ENCODE results near the gene SLC39A7.
A peak's percentile ranks its signal among the peaks of the same experiment; 100 is the strongest.

The SLC39A7 gene

GRCh38 chr6:33213166-33213988, 12.7 kb downstream of the SLC39A7 start:
- Histone ChIP-seq H3K4ac (ENCODE audit: low read depth, low read length) (no peak overlapping the region), H3K23ac (ENCODE audit: low read length) (no peak overlapping the region), H3K36me3 (ENCODE audit: control insufficient read depth, insufficient read depth, low read length) (no peaks in the 10 kb centered on the region), H2BK120ac (ENCODE audit: low read depth, low read length) (no peak overlapping the region), H2BK5ac (ENCODE audit: low read length) (no peak overlapping the region), H3K27me3 (ENCODE audit: insufficient read depth, low read length, poor library complexity) (peaks cover 2% of the 10 kb centered on the region), H3K56ac (ENCODE audit: low read length) (peak overlapping the region; percentile 85), H2BK15ac (replicated peaks; ENCODE audit: low read depth) (no peak overlapping the region), H3K27ac (ENCODE audit: low read depth, low read length) (no peak overlapping the region), H2AK5ac (ENCODE audit: low read length) (no peak overlapping the region), H3K9ac (ENCODE audit: low read length) (peak overlapping the region; percentile 74), H4K8ac (ENCODE audit: low read depth, low read length) (no peak overlapping the region), H3K4me1 (ENCODE audit: control insufficient read depth, low read depth, low read length) (peaks cover 2% of the 10 kb centered on the region), H3K4me2 (ENCODE audit: low read length) (peak overlapping the region; percentile 98), H4K5ac (ENCODE audit: low read length) (no peak overlapping the region), H3K4me3 (ENCODE audit: low read length) (peak overlapping the region; percentile 56), H3K18ac (ENCODE audit: low read length) (no peak overlapping the region), H3K79me2 (ENCODE audit: control insufficient read depth, insufficient read depth, low read length) (no peaks in the 10 kb centered on the region), H3K79me1 (ENCODE audit: low read length) (peaks cover 4% of the 10 kb centered on the region)
- no CpG with 5 or more reads among the region's 43 CpGs for WGBS (ENCODE audit: extremely low coverage, insufficient coverage, low lambda C conversion rate)
- DNase-seq: peak; percentile 59

GRCh38 chr6:33213989-33214335, 13.3 kb downstream of the SLC39A7 start:
- no peak overlapping the region for H4K8ac ChIP-seq (ENCODE audit: low read depth, low read length)
- H3K79me2 ChIP-seq (ENCODE audit: control insufficient read depth, insufficient read depth, low read length): no peaks in the 10 kb centered on the region
- WGBS (ENCODE audit: extremely low coverage, insufficient coverage, low lambda C conversion rate): no CpG with 5 or more reads among the region's 9 CpGs
- no peaks in the 10 kb centered on the region for H3K36me3 ChIP-seq (ENCODE audit: control insufficient read depth, insufficient read depth, low read length)
- peak overlapping the region; percentile 85 for H3K56ac ChIP-seq (ENCODE audit: low read length)
- H2BK120ac ChIP-seq (ENCODE audit: low read depth, low read length): no peak overlapping the region
- H2AK5ac ChIP-seq (ENCODE audit: low read length): no peak overlapping the region
- no peak overlapping the region for H3K23ac ChIP-seq (ENCODE audit: low read length)
- no peak overlapping the region for H3K4ac ChIP-seq (ENCODE audit: low read depth, low read length)
- H3K9ac ChIP-seq (ENCODE audit: low read length): peak overlapping the region; percentile 74
- no peak overlapping the region for H3K18ac ChIP-seq (ENCODE audit: low read length)
- H3K4me3 ChIP-seq (ENCODE audit: low read length): no peak overlapping the region
- no peak overlapping the region for H2BK15ac ChIP-seq (replicated peaks; ENCODE audit: low read depth)
- H2BK5ac ChIP-seq (ENCODE audit: low read length): no peak overlapping the region
- peaks cover under 1% of the 10 kb centered on the region for H3K4me1 ChIP-seq (ENCODE audit: control insufficient read depth, low read depth, low read length)
- peak overlapping the region; percentile 98 for H3K4me2 ChIP-seq (ENCODE audit: low read length)
- no peak for DNase-seq
- H3K27me3 ChIP-seq (ENCODE audit: insufficient read depth, low read length, poor library complexity): peaks cover 3% of the 10 kb centered on the region
- H4K5ac ChIP-seq (ENCODE audit: low read length): no peak overlapping the region
- no peak overlapping the region for H3K27ac ChIP-seq (ENCODE audit: low read depth, low read length)
- peaks cover 2% of the 10 kb centered on the region for H3K79me1 ChIP-seq (ENCODE audit: low read length)

GRCh38 chr6:33215271-33216116, 14.8 kb downstream of the SLC39A7 start:
- Histone ChIP-seq H3K9ac (ENCODE audit: low read length) (no peak overlapping the region), H3K79me1 (ENCODE audit: low read length) (no peaks in the 10 kb centered on the region), H3K18ac (ENCODE audit: low read length) (no peak overlapping the region), H4K5ac (ENCODE audit: low read length) (no peak overlapping the region), H3K4me3 (ENCODE audit: low read length) (no peak overlapping the region), H3K4ac (ENCODE audit: low read depth, low read length) (no peak overlapping the region), H3K27ac (ENCODE audit: low read depth, low read length) (no peak overlapping the region), H3K4me1 (ENCODE audit: control insufficient read depth, low read depth, low read length) (no peaks in the 10 kb centered on the region), H3K36me3 (ENCODE audit: control insufficient read depth, insufficient read depth, low read length) (no peaks in the 10 kb centered on the region), H4K8ac (ENCODE audit: low read depth, low read length) (no peak overlapping the region), H3K23ac (ENCODE audit: low read length) (no peak overlapping the region), H2AK5ac (ENCODE audit: low read length) (no peak overlapping the region), H2BK120ac (ENCODE audit: low read depth, low read length) (no peak overlapping the region), H2BK5ac (ENCODE audit: low read length) (no peak overlapping the region), H3K4me2 (ENCODE audit: low read length) (no peak overlapping the region), H2BK15ac (replicated peaks; ENCODE audit: low read depth) (no peak overlapping the region), H3K27me3 (ENCODE audit: insufficient read depth, low read length, poor library complexity) (peaks cover 3% of the 10 kb centered on the region), H3K56ac (ENCODE audit: low read length) (no peak overlapping the region), H3K79me2 (ENCODE audit: control insufficient read depth, insufficient read depth, low read length) (no peaks in the 10 kb centered on the region)
- WGBS (ENCODE audit: extremely low coverage, insufficient coverage, low lambda C conversion rate): no CpG with 5 or more reads among the region's 9 CpGs
- no peak for DNase-seq

GRCh38 chr6:33216117-33216649, 15.5 kb downstream of the SLC39A7 start:
- Histone ChIP-seq H3K9ac (ENCODE audit: low read length) (no peak overlapping the region), H2BK120ac (ENCODE audit: low read depth, low read length) (no peak overlapping the region), H3K79me1 (ENCODE audit: low read length) (no peaks in the 10 kb centered on the region), H3K27ac (ENCODE audit: low read depth, low read length) (no peak overlapping the region), H2BK5ac (ENCODE audit: low read length) (no peak overlapping the region), H3K23ac (ENCODE audit: low read length) (no peak overlapping the region), H3K4ac (ENCODE audit: low read depth, low read length) (no peak overlapping the region), H3K56ac (ENCODE audit: low read length) (no peak overlapping the region), H3K36me3 (ENCODE audit: control insufficient read depth, insufficient read depth, low read length) (no peaks in the 10 kb centered on the region), H3K4me1 (ENCODE audit: control insufficient read depth, low read depth, low read length) (no peaks in the 10 kb centered on the region), H3K4me2 (ENCODE audit: low read length) (no peak overlapping the region), H3K79me2 (ENCODE audit: control insufficient read depth, insufficient read depth, low read length) (no peaks in the 10 kb centered on the region), H4K8ac (ENCODE audit: low read depth, low read length) (no peak overlapping the region), H4K5ac (ENCODE audit: low read length) (no peak overlapping the region), H2AK5ac (ENCODE audit: low read length) (no peak overlapping the region), H3K18ac (ENCODE audit: low read length) (no peak overlapping the region), H3K4me3 (ENCODE audit: low read length) (no peak overlapping the region), H2BK15ac (replicated peaks; ENCODE audit: low read depth) (no peak overlapping the region), H3K27me3 (ENCODE audit: insufficient read depth, low read length, poor library complexity) (peaks cover 3% of the 10 kb centered on the region)
- no CpG with 5 or more reads among the region's 4 CpGs for WGBS (ENCODE audit: extremely low coverage, insufficient coverage, low lambda C conversion rate)
- no peak for DNase-seq

GRCh38 chr6:33217246-33217645, 16.6 kb downstream of the SLC39A7 start:
- H3K79me1 ChIP-seq (ENCODE audit: low read length): no peaks in the 10 kb centered on the region
- H2BK15ac ChIP-seq (replicated peaks; ENCODE audit: low read depth): no peak overlapping the region
- no peak overlapping the region for H3K27ac ChIP-seq (ENCODE audit: low read depth, low read length)
- H3K4me3 ChIP-seq (ENCODE audit: low read length): no peak overlapping the region
- H3K27me3 ChIP-seq (ENCODE audit: insufficient read depth, low read length, poor library complexity): peaks cover 3% of the 10 kb centered on the region
- DNase-seq: no peak
- H3K9ac ChIP-seq (ENCODE audit: low read length): no peak overlapping the region
- no peaks in the 10 kb centered on the region for H3K36me3 ChIP-seq (ENCODE audit: control insufficient read depth, insufficient read depth, low read length)
- no peak overlapping the region for H2AK5ac ChIP-seq (ENCODE audit: low read length)
- H4K5ac ChIP-seq (ENCODE audit: low read length): no peak overlapping the region
- H3K4me2 ChIP-seq (ENCODE audit: low read length): no peak overlapping the region
- no peaks in the 10 kb centered on the region for H3K4me1 ChIP-seq (ENCODE audit: control insufficient read depth, low read depth, low read length)
- H3K18ac ChIP-seq (ENCODE audit: low read length): no peak overlapping the region
- no CpG with 5 or more reads among the region's 6 CpGs for WGBS (ENCODE audit: extremely low coverage, insufficient coverage, low lambda C conversion rate)
- H3K23ac ChIP-seq (ENCODE audit: low read length): no peak overlapping the region
- no peaks in the 10 kb centered on the region for H3K79me2 ChIP-seq (ENCODE audit: control insufficient read depth, insufficient read depth, low read length)
- H3K4ac ChIP-seq (ENCODE audit: low read depth, low read length): no peak overlapping the region
- no peak overlapping the region for H2BK5ac ChIP-seq (ENCODE audit: low read length)
- no peak overlapping the region for H3K56ac ChIP-seq (ENCODE audit: low read length)
- no peak overlapping the region for H4K8ac ChIP-seq (ENCODE audit: low read depth, low read length)
- no peak overlapping the region for H2BK120ac ChIP-seq (ENCODE audit: low read depth, low read length)
